NT2/D1 (cell line): ENCODE measurements around the gene CLEC16A.

Source experiments
- DNase-seq: peaks from one replicate; pipeline ENCODE4 v3.0.0-alpha.2; 2011; ENCODE audit warnings: low read depth, low spot score
- H3K27me3 ChIP-seq: 2 replicates; pipeline ENCODE4 v1.6.0; 2011; ENCODE audit warnings: mild to moderate bottlenecking; ENCODE audit not compliant: insufficient read length, insufficient read depth
- H3K36me3 ChIP-seq: 2 replicates; pipeline ENCODE4 v1.6.1; 2011; ENCODE audit warnings: mild to moderate bottlenecking, low read length, mixed read lengths; ENCODE audit not compliant: insufficient read depth, insufficient read length
- H3K4me1 ChIP-seq: 2 replicates; pipeline ENCODE4 v1.5.1; 2011; ENCODE audit not compliant: insufficient read depth, insufficient read length
- H3K4me3 ChIP-seq: 2 replicates; pipeline ENCODE4 v1.5.1; 2011; ENCODE audit warnings: low read depth; ENCODE audit not compliant: insufficient read length
- H3K9ac ChIP-seq: 2 replicates; pipeline ENCODE4 v1.6.0; 2011; ENCODE audit warnings: low read depth; ENCODE audit not compliant: insufficient read length
- H3K9me3 ChIP-seq: 2 replicates; pipeline ENCODE4 v1.5.1; 2011; ENCODE audit warnings: mild to moderate bottlenecking, low read length; ENCODE audit not compliant: insufficient read depth
- SUZ12 ChIP-seq: IDR thresholded peaks from 2 replicates; pipeline ENCODE4 v1.6.1; 2011; ENCODE audit not compliant: insufficient read length, insufficient read depth; ENCODE audit errors: extremely low read depth
- YY1 ChIP-seq: IDR thresholded peaks from 2 replicates; pipeline ENCODE4 v1.6.1; 2011; ENCODE audit not compliant: insufficient read length, insufficient read depth
- ZNF274 ChIP-seq: IDR thresholded peaks from 2 replicates; pipeline ENCODE4 v1.6.1; 2011; ENCODE audit warnings: mild to moderate bottlenecking, low read depth, low read length

The CLEC16A gene

DNA sequence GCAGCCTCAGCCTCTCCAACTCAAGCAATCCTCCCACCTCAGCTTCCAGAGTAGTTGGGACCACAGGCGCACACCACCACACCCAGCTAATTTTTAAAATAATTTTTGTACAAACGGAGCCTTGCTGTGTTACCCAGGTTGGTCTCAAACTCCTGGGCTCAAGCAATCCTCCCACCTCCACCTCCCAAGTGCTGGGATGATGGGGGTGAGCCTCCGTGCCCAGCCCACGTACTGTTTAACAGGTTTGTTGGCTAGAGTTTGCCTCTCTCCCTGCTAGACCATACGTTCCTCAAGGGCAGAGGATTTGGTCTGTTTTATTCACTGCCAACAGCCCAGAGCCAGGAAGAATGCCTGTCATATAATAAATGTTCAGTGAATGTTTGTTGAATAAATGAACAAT lies 285.1 kb downstream of the CLEC16A start:
- DNase-seq = no peak
- TF ChIP-seq ZNF274 (no peak), YY1 (no peak), SUZ12 (no peak)
- H3K4me3 ChIP-seq = no peak overlapping the region
- H3K9ac ChIP-seq = no peak overlapping the region
- H3K9me3 ChIP-seq = no peaks in the 10 kb centered on the region
- H3K27me3 ChIP-seq = peaks cover 5% of the 10 kb centered on the region
- H3K36me3 ChIP-seq = no peaks in the 10 kb centered on the region
- peaks cover 6% of the 10 kb centered on the region for H3K4me1 ChIP-seq

DNA sequence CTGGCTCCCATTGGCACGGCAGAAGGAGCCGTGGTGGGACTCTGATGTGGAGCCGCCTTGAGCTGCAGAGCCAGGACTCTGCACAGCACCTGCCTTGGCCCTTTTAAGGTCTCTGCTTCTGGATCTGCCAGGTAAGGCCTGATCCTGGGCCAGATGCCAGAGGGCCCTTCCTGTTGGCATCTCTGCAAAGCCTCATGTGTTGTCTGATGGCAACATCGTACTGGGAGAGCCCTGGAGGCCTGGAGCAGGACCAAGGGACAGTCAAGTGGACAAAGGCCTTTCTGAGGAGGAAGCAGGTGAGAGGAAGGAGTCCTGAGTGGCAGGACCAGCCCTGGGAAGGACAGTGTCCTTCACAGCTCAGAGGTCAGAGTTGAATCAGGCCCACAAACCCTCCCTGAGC lies 285.5 kb downstream of the CLEC16A start:
- Histone ChIP-seq H3K27me3 (peaks cover 5% of the 10 kb centered on the region), H3K4me1 (peaks cover 6% of the 10 kb centered on the region), H3K9ac (no peak overlapping the region), H3K4me3 (no peak overlapping the region), H3K9me3 (no peaks in the 10 kb centered on the region), H3K36me3 (no peaks in the 10 kb centered on the region)
- no peak for DNase-seq
- no peak for TF ChIP-seq YY1
- TF ChIP-seq ZNF274 = no peak

DNA sequence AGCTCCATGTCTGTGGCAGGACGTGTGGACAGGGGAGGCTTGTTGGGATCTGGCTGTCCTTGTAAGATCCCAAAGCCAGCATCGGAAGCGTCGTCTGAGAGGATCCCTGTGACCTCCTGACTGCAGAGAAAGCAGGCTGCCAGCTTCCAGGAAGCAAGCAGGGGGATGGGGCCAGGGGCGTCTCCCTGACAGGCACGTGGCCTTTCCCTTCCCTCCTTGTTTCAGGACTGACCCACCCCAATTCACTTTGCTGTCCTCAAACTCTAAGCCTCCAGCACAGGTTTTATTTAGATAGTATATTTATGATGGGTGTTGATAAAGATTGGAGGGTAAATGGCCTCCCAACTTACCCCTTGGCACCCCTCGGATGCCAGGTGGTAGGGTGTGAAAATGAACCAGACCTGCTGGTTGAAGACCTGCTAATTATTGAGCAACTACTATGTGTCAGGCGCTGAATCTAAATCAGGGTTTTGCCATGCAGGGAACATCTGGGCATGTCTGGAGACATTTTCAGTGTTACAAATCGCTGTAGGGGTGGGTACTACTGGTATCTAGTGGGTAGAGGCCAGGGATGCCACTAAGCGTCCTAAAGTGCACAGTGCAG lies 287.1 kb downstream of the CLEC16A start:
- TF ChIP-seq ZNF274 = no peak
- no peak for TF ChIP-seq YY1
- no peak for TF ChIP-seq SUZ12
- DNase-seq = no peak

More for the DNA sequence above, 287.1 kb downstream of the CLEC16A start:
- Histone ChIP-seq H3K36me3 (no peaks in the 10 kb centered on the region), H3K4me3 (no peak overlapping the region), H3K9ac (peak overlapping the region; percentile 53), H3K27me3 (no peaks in the 10 kb centered on the region), H3K9me3 (no peaks in the 10 kb centered on the region), H3K4me1 (peaks cover 6% of the 10 kb centered on the region)
